Measurements from ENCODE around the gene SLC25A25. TPM values are rescaled to one million over a fixed set of nuclear protein-coding genes. Genes with fewer than 3 reads are reported as not detected.

SLC25A25 gene
- total and polyA plus RNA-seq, 9 of the 15 experiments (the other 6 are each of a cell fraction or from before 2014, with no cell fraction given): 0.07 to 35.9 (median 23.2) TPM

- TF ChIP-seq ZNF740 (CRISPR knock-in tag; IDR thresholded peaks at IDR 0.05) (peak; percentile 81), ZNF740 (tag; IDR thresholded peaks at IDR 0.05) (peak in 1 of 2 experiments; percentile 83; a peak in 2 of 4 replicates), NR2F6 (CRISPR knock-in tag; IDR thresholded peaks at IDR 0.05) (no peak), SNAPC5 (CRISPR knock-in tag; IDR thresholded peaks at IDR 0.05) (no peak), NFIC (IDR thresholded peaks at IDR 0.05) (no peak), POLR2AphosphoS2 (IDR thresholded peaks at IDR 0.05; ENCODE audit: low read length) (no peak), CBX1 (IDR thresholded peaks at IDR 0.05; ENCODE audit: low read depth) (no peak), RBM22 (IDR thresholded peaks at IDR 0.05; ENCODE audit: low read depth, low read length, poor library complexity, severe bottlenecking) (no peak), ILK (tag; IDR thresholded peaks at IDR 0.05; ENCODE audit: borderline replicate concordance, low read depth) (no peak), SIX5 (IDR thresholded peaks at IDR 0.05; ENCODE audit: borderline replicate concordance in 1 of 2, insufficient read depth in 1 of 2, low read depth in 1 of 2, low read length in 2 of 2) (peak in 1 of 2 experiments; percentile 25; a peak in 1 of 4 replicates), U2AF1 (optimal IDR thresholded peaks at IDR 0.05; ENCODE audit: low read depth, low read length) (no peak), SIN3A (IDR thresholded peaks at IDR 0.05; ENCODE audit: borderline replicate concordance in 2 of 2, control insufficient read depth in 1 of 2, low read depth in 2 of 2, low read length in 2 of 2) (peak in 1 of 2 experiments; percentile 61; a peak in 1 of 4 replicates), BRD9 (IDR thresholded peaks at IDR 0.05; ENCODE audit: low read depth, partially characterized antibody) (peak; percentile 61), AFF4 (CRISPR knock-in tag; IDR thresholded peaks at IDR 0.05) (no peak), RUNX1 (IDR thresholded peaks at IDR 0.05; ENCODE audit: low read depth) (no peak), DACH1 (IDR thresholded peaks at IDR 0.05; ENCODE audit: partially characterized antibody) (no peak), NFXL1 (CRISPR knock-in tag; IDR thresholded peaks at IDR 0.05) (no peak), SMC3 (conservative IDR thresholded peaks at IDR 0.05; ENCODE audit: insufficient read depth, low read depth, low read length) (no peak), ZBTB17 (CRISPR knock-in tag; IDR thresholded peaks at IDR 0.05) (0 out of 2 replicates have a peak, but pooled peaks have one; percentile 22), MXI1 (IDR thresholded peaks at IDR 0.05; ENCODE audit: low read depth, low read length) (no peak), ZC3H11A (IDR thresholded peaks at IDR 0.05; ENCODE audit: low read depth, low read length) (no peak), TBL1XR1 (IDR thresholded peaks at IDR 0.05; ENCODE audit: low read length in 2 of 2) (peak in 1 of 2 experiments; percentile 84; a peak in 2 of 4 replicates)
Observed at GRCh38 chr9:128066713-128067644, 1.1 kb upstream of the SLC25A25 start, which contains the start of gene NAIF1 (continued).
